HG03095 (cell line): ENCODE measurements around the gene NNMT.

Experiments used
- ATAC-seq: cut with Tn5 transposase; IDR thresholded peaks from one replicate; pipeline ENCODE4 v1.9.1; 2021; ENCODE audit warnings: moderate library complexity; ENCODE audit not compliant: unreplicated experiment

The NNMT gene

DNA sequence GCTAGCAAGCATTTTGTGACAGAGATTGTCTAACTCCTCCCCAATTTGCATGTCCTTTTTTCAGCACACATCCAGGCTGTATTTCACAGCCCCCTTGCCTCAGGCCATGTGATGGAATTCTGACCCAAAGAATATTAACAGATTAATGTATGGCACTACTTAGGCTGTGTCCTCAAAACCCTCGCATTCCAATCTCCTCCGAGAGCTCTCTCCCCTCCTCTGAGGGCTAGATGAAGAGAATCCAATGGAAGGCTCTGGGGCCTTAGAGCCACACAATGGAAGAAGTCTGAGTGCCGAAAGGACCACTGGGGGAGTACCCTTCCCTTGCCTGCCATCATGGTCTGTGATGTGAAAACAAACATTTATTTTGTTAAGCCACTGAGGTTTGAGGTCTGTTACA, 13.7 kb upstream of the NNMT start:
- no peak for ATAC-seq

DNA sequence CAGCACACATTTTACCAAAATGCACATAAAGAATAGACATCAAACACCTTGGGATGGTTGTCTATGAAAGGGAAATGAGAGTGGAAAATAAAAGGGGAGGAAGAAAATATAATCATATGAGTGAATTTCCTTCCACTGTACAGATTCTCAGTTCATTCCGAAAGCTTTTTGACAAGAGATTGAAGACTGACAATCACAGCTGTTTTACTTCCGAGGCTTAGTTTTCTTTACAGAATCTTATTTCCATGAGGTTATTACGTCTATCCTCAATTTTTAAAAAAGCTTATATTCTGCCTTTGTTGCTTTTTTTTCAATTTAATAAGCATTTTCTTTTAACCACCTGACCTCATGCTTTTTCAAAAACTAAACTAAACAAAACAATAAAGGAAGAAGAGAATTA, 12.8 kb upstream of the NNMT start:
- ATAC-seq, result no peak

DNA sequence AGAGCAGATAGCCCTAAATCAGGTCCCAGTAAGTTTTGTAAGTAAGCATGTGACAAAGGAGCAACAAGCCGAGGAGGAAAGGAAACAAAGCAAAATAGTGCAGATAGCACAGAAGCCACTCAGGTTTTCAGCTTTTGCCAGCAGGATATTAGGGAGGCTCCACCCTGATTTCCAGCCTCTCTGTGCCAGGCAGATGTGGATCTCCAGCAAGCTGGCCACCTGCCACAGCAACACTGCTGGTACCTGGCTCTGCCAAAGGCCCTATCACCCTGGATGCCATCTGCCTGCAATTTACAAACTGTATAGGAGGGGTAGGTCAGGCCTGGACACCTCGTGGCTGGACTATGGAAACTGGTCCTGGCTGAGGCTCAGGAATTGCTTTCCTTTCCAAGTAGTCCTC, 12.2 kb upstream of the NNMT start:
- ATAC-seq, result no peak

DNA sequence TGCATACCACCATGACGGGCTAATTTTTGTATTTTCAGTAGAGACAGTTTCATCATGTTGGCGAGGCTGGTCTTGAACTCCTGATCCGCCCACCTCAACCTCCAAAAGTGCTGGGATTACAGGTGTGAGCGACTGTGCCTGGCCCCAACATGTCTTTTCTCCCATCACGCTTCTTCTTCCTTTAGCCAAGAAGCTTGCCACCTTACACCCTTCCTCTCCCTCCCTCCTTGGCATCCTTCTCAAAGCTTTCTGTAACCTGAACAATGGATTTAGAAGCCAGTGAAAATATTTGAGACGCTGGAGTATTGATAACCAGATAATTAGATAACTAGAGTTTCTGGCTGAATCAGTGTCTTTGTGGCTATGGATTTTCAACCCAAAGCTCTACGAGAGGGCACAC, 11.3 kb upstream of the NNMT start:
- ATAC-seq, result no peak

DNA sequence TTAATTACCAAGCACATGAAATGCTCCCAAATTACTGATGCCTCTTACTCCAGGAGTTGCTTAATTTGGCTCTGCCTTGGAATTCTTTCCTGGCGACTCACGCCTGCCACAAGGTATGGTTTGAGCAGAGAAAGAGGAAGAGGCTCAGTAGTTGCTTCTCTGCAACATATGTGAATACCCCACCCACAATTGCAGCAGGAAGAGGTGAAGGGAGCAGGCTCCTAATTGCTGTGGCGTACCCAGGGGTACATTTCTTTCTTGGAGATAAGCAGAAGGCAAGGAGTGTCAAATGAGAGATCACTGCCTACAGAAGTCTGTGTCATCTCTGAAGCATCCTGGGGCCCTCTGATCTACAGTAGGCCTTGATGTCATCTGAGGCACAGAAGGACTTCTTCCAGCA, 10.6 kb upstream of the NNMT start:
- ATAC-seq, result no peak

DNA sequence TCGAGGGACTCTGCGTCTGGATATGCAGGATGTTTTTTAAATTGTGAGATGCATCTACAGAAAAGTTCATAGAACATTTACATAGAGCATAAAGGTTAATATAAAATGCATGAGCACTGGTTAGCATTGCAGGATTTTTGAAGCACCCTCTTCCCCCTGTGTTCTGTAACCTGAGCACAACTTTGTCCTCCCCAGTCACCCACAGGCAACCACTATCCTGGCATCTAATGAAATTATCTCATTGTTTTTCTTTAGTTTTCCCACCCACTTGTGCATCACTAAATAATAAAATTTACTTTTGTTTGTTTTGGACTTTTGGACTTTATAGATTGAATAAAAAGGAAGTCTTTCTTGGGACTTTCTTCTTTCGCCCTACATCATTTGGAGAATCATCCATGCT, 10.0 kb upstream of the NNMT start:
- ATAC-seq, result no peak

DNA sequence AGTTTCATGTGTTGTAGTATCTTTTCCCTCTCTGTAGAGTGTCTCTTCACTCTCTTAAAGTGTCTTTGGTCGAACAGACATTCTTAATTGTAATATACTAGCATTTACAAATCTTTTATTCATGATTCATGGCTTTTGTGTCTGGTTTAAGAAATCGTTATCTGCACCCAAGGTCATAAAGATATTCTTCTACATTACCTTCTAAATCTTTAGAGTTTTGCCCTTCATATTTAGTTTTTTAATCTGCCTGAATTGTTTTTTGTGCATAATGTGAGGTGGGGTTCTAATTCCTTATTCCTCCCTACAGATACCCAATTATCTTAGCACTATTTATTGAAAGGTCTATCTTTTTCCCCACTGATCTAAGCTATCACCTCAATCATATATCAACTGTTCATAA, 9.0 kb upstream of the NNMT start:
- ATAC-seq, result no peak

DNA sequence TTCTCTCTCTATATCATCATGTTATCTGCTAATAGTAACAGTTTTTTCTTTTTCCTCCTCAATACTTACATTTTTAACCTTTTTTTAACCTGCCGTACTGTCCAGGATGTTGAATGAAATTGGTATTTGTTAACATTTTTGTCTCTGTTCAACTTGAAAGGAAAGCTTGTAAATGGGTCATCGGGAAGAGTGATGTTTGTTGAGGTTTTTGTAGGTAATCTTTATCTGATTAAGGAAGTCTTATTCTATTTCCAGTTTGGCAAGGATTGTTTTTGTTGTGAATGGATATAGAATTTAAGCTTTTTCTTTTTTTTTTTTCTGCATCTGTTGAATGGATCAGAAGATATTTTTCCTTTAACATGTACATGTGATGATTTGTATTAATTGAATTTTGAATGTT, 8.1 kb upstream of the NNMT start:
- no peak for ATAC-seq

DNA sequence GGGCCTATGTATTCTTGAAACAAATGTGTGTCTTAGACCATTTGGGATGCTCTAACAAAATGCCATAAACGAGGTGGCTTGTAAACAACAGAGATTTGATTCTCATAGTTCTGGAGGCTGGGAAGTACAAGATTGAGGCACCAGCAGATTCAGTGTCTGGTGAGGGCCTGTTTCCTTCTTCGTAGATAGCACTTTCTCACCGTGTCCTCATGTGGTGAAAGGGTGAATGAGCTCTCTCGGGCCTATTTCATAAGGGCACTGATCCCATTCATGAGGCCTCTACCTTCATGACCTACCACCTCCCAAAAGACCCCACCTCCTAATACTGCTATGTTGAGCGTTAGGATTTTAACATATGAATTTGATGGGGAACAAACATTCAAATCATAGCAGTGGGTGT, 6.4 kb upstream of the NNMT start:
- no peak for ATAC-seq

DNA sequence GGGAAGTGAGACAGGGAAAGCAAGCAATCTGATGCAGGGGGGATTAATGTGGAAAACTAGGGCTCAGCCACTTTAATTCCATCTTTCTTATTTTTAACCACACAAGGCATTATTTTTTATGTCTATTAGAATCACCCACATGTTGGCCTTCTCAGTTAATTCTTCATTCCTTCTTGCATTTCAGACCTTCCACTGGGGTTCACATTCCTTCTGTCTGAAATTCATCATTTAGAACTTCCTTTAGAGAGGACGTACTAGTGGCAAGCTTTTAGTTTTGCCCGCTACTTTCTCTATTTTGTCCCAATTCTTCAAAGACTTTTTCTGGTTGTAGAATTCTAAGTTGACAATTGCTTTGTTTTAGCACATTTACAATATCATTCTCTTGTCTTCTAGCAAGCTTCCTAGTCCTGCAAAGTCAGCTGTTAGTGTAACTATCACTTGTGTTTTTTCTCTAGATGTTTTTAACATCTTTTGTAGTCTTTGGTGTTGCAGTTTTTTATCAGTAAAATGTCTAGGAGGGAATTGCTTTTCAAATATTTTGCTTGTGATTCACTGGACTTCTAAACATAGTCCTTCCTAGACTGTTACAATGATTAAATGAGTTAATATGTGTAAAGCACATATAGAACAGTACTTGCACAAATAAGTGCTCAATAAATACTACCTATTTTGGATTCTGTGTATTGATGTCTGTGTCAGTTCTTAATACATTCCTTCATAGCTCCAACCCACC, 5.5 kb upstream of the NNMT start:
- ATAC-seq, result no peak

DNA sequence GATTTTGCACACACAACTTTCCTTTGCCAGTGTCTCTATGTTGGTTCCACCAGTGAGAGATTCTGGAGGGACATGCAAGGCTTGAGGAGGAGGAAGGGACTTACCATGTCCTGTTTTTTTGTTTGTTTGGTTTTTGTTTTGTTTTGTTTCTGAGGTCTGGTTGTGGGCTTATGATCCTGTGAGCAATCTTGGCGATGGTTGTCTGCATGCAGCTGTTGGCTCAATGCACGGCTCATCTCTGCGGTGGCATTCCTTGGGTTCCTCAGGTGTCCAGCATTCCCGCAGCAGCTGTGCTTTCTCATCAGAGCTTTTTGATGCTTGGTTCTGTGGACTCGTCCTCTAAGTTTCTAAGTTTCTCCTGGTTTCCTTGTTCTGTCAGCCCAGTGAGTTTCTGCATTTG, 4.8 kb upstream of the NNMT start:
- no peak for ATAC-seq

DNA sequence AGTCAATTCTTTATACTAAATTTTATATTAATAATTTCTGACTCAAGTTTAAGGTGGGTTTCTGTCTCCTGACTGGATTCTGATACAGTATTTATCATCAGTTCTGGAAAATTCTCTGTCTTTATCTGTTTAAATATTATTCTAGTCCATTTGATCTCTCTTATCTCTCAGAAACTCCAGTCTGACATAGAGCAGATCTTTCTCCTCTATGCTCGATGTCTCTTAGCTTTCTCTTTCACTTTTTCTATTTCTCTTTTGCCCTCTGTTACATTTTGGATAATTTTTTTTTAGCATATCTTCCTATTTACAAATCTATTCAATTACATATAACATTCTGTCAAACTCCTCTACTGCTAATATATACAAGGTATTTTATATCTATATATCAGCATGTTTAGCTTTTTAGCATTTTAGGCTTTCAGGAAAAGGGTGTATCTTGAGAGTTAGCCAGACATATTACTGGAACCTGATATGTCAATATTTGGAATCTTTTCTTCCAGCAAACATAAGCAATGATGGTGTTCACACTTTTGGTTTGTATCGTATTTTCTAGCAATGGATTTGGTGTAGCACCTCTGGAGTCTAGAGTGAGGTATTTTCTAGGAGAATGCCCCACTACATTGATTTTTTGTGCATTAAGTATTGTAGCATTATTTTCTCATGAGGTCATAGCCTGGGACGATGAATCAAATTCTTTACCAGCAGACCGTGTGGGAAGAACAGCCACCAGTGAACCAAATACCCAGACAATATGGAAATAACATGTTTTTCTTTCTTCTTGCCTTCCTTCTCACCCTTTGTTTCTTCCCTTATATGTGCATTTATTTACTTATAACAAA, 4.1 kb upstream of the NNMT start:
- ATAC-seq, result no peak

DNA sequence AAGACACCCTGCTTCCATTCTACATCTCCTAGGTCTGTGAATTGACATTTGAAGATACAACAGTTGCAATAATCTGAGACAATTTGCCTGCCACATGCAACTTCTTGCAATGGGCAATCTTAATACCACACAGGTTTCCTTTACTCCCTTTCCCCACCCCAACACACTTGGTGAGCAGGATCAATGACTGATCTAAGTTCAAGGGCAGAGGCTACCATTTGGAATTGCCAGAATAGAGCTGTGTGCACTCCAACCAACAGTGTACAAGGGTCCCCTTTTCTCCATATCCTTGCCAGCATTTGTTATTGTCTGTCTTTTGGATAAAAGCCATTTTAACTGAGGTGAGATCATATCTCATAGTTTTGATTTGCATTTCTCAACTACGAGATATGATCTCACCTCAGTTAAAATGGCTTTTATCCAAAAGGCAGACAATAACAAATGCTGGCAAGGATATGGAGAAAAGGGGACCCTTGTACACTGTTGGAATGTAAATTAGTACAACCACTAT, 2.9 kb upstream of the NNMT start:
- ATAC-seq, result no peak

DNA sequence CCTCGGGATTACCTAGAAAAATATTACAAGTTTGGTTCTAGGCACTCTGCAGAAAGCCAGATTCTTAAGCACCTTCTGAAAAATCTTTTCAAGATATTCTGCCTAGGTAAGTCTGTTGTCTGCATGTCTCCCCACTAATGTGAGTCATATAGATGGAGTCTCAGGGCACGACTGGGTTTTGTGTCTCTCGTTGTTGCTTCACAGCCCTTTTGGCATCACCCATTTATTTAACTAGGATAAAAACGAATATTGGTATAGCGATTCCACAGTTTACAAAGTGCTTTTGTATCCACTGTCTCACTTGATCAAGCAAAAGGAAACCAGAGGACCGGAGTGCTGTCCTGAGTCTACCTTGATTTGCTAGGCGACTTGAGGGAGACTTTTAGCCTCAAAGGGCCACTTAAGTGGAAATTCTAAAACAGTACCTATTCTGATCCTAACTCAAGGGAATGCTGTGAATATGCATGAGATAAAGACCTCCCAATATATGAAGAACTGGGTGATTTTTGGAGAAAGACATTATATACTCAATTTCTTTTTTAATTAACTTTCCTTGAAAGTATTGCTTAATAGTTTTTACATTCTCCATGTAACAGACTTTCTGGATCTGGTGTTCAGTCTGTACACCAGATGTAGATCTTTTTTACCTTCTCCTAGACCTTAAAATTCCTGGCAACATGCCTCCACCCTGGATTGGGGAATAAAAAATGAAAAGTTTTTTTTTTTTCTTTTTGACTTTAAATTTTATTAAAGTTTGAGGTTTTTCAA, 590 bp downstream of the NNMT start:
- ATAC-seq, result no peak

DNA sequence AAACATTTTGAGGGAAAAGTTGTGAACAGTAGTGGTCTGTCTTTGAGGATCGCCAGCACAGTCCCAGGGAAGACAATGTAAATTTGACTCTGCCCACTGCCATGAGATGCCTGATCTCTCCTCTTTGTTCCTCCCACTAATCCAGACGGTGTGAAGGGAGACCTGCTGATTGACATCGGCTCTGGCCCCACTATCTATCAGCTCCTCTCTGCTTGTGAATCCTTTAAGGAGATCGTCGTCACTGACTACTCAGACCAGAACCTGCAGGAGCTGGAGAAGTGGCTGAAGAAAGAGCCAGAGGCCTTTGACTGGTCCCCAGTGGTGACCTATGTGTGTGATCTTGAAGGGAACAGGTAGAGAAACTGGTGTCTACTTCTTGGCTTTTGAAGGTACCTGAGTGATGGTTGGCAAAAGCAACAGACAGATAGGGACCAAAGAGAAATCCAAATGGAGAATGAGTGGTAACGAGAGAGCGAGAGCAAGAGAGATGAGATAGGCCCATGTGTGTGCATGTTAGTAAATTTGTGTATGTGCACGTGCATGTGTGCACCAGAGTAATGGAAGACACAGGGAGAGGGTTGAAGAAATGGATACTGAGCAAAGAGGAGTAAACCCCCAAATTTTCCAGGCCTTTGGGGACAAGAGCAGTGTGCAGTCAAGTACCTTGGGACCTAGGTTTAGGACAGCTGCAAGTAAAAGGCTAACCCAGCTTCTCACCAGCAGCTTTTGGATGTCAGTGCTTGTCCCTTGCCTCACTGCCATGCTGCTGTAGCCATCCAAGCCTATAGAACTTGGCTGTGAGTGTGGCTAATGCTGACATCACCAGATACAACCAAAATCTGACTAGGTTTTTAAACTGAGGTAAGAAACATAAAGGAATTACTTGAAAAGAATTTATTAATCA, 1.9 kb downstream of the NNMT start:
- ATAC-seq, result no peak

DNA sequence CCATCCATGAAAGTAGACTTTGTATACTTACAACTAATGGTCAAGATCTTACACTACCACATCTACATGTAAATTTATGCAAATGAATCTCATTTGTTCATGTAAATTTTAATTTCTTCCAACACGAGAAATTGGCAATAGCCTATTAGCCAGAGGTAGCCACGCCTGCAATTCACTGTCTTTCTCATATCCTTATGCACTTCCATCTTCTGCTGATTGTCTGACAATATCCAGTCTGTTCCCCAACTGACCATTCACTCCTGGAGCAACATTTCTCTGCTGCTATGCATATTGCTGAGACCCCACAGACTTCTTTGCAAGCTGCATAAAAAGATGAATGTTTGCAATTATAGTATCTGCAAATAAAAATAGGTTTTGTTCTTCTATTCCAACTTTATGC, 2.5 kb downstream of the NNMT start:
- no peak for ATAC-seq

DNA sequence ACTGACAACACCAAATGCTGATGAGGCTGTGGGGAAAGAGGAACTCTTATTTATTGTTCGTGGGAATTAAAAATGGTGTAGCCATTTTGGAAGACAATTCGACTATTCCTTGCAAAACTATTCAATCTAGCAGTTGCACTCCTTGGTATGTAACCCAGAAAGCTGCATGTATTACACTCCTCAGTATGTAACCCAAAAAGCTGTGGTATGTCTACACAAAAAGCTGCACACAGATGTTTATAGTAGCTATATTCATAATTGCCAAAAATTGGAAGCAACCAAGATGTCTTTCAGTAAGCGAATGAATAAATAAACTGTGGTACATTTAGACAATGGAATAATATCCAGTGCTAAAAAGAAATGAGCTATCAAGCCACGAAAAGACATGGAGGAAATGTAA, 4.9 kb downstream of the NNMT start:
- no peak for ATAC-seq

DNA sequence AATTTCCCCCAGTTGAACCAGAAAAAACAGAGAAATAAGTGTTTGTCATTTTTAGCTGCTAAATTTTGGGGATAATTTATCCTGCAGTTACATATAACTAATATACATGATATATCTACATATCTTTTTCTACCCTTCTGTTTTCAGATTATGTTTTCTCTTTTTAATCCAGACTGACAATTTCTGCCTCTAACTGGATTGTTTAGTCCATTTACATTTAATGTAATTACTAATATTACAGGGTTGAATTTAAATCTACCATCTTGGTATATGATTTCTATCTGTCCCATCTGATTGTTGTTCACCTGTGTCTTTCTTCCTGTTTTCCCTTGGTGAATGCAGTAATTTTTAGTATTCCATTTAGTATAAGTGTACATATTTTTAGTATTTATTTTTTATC, 5.7 kb downstream of the NNMT start:
- ATAC-seq, result no peak

DNA sequence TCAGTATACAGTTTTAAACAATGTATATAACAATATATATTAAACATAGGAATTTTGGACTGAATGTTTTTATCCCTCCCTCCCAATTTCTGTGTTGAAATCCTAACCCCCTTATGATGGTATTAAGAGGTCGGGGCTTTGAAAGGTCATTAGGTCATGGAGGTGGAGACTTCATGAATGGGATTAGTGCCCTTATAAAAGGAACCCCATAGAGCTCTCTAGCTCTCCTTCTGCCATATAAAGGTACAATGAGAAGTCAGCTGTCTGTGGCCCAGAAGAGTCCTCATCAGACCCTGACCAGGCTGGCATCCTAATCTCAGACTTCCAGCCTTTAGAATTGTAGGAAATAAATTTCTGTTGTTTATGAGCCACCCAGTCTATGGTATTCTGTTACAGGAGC, 6.5 kb downstream of the NNMT start:
- no peak for ATAC-seq

DNA sequence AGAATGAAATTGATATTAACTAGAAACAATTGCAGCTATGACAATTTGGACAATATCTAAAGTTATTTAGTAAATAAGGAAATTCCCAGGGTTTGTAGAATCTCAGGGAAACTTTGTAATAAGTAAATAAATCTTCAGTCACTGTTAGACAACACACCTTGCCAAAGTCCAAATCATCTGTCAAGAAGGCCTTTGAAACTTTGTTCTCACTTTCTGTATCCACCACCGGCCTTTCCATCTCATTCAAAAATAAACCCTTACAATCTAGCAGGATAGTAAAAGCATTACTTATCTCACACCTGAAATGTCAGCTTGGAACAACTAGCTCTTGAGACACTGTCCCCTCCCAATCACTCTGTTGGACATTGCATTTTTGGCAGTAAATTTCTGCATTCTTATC, 7.9 kb downstream of the NNMT start:
- ATAC-seq, result no peak

DNA sequence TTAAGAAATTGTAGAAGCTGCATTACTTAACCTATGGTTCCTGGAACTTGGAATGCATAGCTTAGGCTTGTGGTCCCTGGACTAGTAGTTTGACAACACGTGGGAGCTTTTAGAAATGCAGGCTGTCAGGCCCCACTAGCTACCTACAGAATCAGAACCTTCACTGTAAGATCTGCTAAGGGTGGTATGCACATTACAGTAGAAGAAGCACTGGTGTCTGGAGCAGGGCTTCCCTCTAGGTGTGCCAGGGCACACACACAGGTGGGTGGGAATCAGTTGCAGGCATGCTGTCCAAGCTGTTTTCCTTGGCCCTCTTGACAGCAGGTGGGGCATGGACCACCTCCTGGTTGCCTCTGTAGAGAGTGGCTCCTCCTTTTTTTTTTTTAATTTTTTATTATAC, 8.8 kb downstream of the NNMT start:
- ATAC-seq, result no peak
